Activated naive CD8-positive, alpha-beta T cell (primary cell): ENCODE results near the gene COL18A1.
"Not testable (repeated sequence)": the region's sequence is repeated elsewhere in the genome, so short reads cannot be mapped to it uniquely, and the experiment has no call there.

Experiments used
- H3K27ac Mint-ChIP-seq: one replicate; pipeline ENCODE4 v1.8.0; 2021; ENCODE audit warnings: mixed read lengths
- H3K27me3 Mint-ChIP-seq: one replicate; pipeline ENCODE4 v1.8.0; 2021; ENCODE audit warnings: mixed read lengths
- H3K36me3 Mint-ChIP-seq: one replicate; pipeline ENCODE4 v1.8.0; 2021; ENCODE audit warnings: mixed read lengths
- H3K4me1 Mint-ChIP-seq: one replicate; pipeline ENCODE4 v1.8.0; 2021; ENCODE audit warnings: low read depth, mixed read lengths
- H3K4me3 Mint-ChIP-seq: one replicate; pipeline ENCODE4 v1.8.0; 2021; ENCODE audit warnings: mild to moderate bottlenecking, mixed read lengths
- H3K9me3 Mint-ChIP-seq: one replicate; pipeline ENCODE4 v1.8.0; 2021; ENCODE audit warnings: low read depth, mixed read lengths

The COL18A1 gene

DNA sequence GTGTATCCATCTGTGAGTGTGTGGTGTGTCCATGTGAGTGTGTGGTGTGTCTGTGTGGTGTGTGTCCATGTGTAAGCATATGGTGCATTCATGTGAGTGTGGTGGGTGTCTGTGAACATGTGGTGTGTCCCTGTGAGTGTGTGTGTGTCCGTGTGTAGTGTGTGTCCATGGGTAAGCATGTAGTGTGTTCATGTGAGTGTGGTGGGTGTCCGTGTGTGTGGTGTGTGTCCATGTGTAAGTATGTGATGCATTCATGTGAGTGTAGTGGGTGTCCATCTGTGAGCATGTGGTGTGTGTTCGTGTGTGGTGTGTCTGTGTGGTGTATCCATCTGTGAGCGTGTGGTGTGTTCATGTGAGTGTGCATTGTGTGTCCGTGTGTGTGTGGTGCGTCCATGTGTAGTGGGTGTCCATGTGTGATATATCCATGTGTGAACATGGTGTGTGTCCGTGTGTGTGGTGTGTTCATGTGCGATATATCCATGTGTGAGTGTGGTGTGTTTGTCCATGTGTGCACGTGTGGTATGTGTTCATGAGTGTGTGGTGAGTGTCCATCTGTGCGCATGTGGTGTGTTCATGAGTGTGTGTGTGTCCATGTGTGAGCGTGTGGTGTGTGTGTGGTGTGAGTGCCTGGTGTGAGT, 124.9 kb downstream of the COL18A1 start:
- Mint-ChIP-seq H3K27me3 (no peaks in the 10 kb centered on the region), H3K4me3 (no peak overlapping the region), H3K36me3 (no peaks in the 10 kb centered on the region), H3K9me3 (no peaks in the 10 kb centered on the region), H3K27ac (no peak overlapping the region), H3K4me1 (peaks cover 7% of the 10 kb centered on the region)

DNA sequence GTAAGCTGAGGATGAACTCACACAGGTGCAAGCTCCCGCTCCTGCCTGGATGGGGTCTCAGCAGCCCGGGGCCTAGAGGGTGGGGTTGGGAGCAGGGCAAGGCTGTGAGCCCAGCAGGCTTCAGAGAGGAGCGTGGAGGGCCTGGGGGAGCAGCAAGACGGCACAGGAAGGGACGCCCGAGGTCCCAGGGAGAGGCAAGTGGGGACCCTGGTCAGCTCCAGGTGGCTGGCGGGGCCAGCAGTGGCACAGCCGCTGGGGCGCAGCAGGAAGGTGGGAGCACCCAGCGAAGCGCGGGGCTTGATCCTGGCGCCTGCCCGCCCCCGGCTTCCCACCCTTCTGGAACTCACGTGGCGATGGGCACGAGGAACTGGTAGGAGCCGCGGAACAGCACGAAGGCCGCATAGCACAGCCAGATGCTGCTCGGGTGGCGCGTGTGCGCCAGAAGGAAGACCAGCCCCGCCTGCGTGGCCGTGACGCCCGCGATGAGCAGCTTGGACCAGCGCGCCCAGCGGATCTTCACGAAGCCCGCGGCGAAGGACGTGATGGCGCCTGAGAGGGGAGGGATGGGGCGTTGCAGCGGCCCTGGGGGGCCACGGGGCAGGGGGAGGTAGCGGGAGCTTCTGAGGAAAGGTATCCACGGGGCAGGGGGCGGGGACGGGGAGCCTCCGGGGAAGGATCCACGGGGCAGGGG, 125.6 kb downstream of the COL18A1 start:
- Mint-ChIP-seq H3K27ac (no peak overlapping the region), H3K4me3 (no peak overlapping the region), H3K36me3 (no peaks in the 10 kb centered on the region), H3K9me3 (no peaks in the 10 kb centered on the region), H3K27me3 (no peaks in the 10 kb centered on the region), H3K4me1 (peaks cover 9% of the 10 kb centered on the region)

DNA sequence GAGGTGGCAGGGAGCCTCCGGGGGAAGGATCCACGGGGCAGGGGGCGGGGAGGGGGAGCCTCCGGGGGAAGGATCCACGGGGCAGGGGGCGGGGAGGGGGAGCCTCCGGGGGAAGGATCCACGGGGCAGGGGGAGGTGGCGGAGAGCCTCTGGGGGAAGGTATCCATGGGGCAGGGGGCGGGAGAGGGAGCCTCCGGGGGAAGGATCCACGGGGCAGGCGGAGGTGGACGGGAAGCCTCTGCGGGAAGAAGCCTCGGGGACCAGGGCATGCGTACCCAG, 126.1 kb downstream of the COL18A1 start:
- not testable (repeated sequence) for H3K27ac Mint-ChIP-seq, H3K4me3 Mint-ChIP-seq, H3K27me3 Mint-ChIP-seq, H3K36me3 Mint-ChIP-seq, H3K9me3 Mint-ChIP-seq
- peaks cover 11% of the 10 kb centered on the region for H3K4me1 Mint-ChIP-seq

DNA sequence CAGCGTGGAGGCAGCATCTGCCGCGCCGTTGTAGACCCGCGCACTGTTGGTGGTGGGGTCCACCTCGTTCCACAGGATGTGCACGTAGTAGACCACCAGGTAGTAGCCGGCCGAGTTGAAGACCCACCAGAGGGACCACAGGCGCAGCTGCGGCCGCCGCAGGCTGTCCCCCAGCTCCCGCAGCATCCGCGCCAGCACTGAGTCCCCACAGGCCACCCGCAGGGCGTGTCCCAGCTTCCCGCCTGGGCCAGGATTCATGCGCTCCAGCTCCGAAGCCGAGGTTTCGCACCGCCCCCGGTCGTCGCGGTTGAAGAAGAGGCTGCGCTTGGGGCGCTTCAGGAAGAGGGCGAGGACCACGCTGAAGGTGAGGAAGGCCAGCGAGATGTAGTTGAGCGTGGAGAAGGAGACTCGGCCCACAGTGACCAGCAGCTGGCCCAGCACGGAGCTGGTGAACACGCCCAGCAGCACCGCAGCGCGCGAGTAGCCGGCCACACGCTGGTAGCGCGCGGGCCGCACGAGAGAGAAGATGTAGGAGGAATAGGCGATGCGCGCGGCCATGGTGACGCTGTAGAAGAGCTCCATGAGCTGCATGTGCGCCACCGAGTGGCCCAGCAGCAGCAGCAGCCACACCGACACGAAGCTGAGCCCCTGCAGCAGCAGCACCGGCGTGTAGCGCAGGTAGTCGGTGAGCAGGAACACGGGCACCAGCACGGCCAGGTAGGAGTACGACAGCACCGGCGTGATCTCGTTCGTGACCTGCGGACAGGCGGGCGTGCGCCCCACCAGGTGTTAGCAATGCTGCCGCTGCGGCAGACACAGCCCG, 126.6 kb downstream of the COL18A1 start:
- Mint-ChIP-seq H3K36me3 (no peaks in the 10 kb centered on the region), H3K4me1 (peaks cover 13% of the 10 kb centered on the region), H3K27me3 (no peaks in the 10 kb centered on the region), H3K9me3 (no peaks in the 10 kb centered on the region), H3K27ac (no peak overlapping the region), H3K4me3 (no peak overlapping the region)

DNA sequence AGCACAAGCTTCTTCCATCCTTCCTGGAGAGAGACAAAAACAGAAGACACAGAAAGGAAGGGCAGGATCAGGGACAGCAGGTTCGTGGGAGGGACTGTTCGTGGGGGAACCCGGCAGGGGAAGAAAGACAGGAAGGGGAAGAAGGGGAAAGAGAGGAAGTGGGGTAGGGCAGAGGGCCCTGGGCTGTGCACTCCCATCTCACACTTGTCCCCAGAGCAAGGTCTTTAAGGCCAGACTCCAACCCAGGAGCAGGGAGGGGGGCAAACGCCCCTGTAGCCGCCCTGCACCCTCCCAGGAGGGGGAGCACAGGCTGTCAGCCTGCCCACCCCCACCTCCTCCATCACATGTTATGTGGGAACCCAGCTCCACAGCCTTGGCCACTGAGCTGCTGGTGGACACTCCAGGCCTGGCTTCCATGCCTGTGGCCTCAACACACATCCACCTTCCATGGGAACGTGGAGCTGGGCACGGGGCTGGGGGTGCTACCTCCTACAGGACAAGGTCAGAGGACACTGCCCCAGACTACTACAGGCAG, 127.9 kb downstream of the COL18A1 start:
- Mint-ChIP-seq H3K4me3 (peak overlapping the region; percentile 51), H3K27ac (peak overlapping the region; percentile 78), H3K9me3 (no peaks in the 10 kb centered on the region), H3K4me1 (peaks cover 13% of the 10 kb centered on the region), H3K27me3 (no peaks in the 10 kb centered on the region), H3K36me3 (no peaks in the 10 kb centered on the region)

DNA sequence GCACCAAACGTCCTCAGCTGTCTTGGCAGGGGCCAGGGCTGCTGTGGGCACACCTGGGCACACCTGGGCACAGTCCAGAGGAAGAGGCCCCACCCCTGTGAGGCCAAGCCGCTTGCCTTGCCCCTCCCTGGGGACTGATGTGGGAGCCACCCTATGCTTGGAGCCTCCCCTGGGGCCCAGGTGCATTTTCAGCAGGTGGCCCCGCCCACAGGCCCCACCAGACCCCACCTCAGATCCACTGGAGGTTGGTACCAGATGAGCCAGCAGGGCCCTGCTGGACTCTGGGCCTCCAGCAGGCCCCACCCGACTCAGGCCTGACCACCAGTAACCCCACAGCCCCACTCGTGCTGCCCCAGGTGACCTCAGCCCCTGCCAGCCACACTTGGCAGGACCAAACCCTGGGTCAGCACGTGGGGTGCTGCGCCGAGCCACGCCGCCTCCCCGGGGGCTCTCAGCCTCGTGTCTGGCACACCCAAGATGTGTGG, 128.4 kb downstream of the COL18A1 start:
- H3K36me3 Mint-ChIP-seq, result no peaks in the 10 kb centered on the region
- no peak overlapping the region for H3K27ac Mint-ChIP-seq
- peaks cover 13% of the 10 kb centered on the region for H3K4me1 Mint-ChIP-seq
- no peaks in the 10 kb centered on the region for H3K27me3 Mint-ChIP-seq
- H3K9me3 Mint-ChIP-seq, result no peaks in the 10 kb centered on the region
- H3K4me3 Mint-ChIP-seq, result no peak overlapping the region

DNA sequence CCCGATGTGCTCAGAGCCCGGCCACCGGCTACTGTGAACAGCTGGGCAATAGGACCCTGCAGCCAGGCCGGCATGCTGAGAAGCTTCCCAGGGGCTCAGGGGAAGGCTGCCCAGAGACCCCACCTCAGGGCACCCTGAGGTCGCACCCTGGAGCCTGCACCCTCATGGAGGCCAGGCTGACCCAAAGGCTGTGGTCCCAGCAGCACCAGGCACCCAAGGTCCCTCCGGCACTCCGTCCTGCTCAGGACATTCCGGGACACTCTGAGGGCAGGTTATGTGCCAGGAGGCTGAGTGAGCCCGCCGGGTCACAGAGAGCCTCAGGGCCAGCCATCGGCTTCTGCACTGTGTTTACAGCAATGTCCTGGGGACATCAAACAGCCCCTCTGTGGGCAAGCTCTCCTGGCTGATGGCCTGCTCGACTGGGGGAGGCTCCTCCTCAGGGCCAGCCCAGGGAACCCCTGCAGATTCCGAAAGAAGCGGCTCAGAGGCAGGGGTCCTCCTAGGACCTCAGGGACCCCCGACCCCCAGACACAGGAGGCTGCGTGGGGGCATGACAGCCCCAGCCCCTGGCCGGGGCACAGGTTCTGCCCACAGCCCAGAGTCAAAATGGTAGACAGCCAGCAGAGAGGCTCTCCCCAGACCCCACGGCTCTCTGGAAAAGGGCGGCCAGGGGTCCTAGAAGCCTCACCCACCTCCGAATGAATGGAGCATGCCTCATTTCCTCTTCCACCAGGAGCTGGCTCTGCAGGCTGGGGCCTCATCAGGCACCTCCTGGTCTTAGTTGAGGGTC, 129.1 kb downstream of the COL18A1 start:
- no peak overlapping the region for H3K27ac Mint-ChIP-seq
- no peaks in the 10 kb centered on the region for H3K27me3 Mint-ChIP-seq
- no peaks in the 10 kb centered on the region for H3K9me3 Mint-ChIP-seq
- peaks cover 13% of the 10 kb centered on the region for H3K4me1 Mint-ChIP-seq
- no peak overlapping the region for H3K4me3 Mint-ChIP-seq
- no peaks in the 10 kb centered on the region for H3K36me3 Mint-ChIP-seq

DNA sequence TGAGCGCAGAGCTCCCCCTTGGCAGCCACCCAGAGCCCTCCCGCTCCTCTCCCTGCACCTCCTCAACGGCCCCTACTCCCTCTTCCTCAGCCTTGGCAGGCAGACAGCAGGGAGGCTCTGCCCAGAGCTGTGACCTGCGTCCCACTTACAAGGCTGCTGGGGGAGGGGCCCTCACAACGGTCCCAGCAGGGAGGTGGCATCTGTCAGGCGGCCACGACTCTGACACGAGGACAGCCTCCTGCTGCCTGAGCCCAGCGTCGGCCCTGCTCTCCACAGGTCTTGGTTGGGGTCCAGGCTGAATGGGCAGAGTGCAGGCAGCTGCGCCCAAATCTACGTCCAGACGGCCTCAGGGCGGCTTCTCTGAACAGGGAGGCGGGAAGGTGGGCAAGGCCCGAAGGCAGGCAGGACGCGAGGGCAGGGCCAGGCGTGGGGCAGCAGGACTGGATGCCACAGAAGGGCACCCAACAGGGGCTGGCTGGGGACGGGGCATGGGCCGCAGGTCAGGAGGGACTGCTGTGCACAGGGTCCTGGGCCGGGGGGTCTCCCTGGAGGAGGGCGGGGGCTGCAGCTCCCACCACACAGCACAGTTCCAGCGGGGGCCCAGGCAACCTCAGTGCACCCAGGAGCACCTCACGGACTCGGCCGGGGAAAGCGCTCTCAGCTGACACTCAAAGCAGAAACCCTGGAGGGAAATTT, 129.8 kb downstream of the COL18A1 start:
- H3K9me3 Mint-ChIP-seq, result no peaks in the 10 kb centered on the region
- H3K4me3 Mint-ChIP-seq, result no peak overlapping the region
- no peak overlapping the region for H3K27ac Mint-ChIP-seq
- H3K36me3 Mint-ChIP-seq, result no peaks in the 10 kb centered on the region
- H3K27me3 Mint-ChIP-seq, result no peaks in the 10 kb centered on the region
- peaks cover 13% of the 10 kb centered on the region for H3K4me1 Mint-ChIP-seq

DNA sequence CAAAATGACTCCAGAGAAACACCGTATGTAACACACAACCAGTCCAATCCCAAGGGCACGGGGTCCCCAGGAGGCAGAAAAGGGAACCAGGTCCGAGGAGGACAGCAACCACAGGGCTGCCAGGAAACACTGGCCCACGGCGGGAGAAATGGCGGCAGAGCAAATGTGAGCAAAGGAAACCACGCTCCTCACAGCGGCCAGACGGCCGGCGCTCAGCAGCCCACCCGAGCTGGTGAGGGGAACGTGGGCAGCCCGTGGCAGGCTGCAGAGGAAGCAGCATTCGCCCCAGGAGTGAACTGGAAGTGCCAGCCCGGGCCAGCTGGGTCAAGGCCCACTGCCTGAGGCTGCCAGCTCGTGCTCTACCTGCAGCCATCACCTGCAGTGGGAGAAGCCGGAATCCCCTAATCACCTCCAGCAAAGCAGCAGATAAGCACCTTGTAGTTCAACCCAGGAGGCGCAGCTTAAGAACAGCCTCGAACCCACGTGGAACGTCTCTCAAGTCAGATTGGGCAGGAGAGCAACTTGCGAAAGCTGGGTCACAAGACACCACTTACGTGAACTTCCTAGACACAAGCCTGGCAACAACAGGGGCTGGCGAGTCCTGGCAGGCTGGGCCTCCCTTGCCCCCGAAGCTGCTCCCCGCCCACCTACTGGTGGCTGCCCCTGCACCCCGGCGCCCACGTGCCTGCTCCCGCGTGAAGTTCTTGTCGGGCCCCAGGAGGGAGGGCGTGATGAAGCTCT, 130.5 kb downstream of the COL18A1 start:
- Mint-ChIP-seq H3K36me3 (no peaks in the 10 kb centered on the region), H3K4me1 (peaks cover 14% of the 10 kb centered on the region), H3K9me3 (no peaks in the 10 kb centered on the region), H3K27me3 (no peaks in the 10 kb centered on the region), H3K4me3 (no peak overlapping the region), H3K27ac (no peak overlapping the region)

DNA sequence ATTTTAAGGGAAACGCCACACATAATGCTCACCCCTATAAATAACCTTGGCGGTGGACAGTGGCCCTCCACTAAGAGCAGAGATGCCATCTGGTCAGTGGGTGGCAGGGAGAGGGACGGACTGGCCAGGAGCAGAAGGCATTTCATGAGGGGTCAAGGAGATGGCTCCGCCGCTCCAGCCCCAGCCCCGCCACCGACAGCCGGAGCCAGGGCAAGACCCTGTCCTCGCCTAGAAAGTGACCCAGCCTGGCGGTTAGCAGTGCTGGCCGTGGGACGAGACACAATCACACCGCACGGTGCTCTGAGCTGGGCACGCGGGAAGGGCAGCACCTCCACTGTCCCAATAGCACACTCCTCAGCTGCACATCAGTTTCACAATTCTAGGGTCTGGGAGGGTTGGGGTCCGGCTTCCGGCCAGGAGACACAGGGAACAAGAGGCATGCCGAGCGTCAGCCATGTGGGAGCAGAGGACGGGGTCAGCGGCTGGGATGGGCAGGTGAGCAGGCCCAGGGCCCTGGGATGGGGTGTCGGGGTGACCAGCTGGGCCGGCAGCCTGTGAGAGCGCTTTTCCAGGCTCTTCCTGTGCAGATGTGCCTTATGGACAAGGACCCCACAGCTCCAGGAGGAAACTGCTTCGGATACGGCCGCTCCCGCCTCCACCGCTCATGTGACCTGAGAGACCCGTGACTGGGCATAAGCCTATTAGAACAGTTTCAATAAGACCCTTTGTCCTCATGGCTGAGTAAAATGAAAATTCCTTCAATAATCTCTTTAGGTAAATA, 131.5 kb downstream of the COL18A1 start:
- Mint-ChIP-seq H3K9me3 (no peaks in the 10 kb centered on the region), H3K36me3 (peaks cover 2% of the 10 kb centered on the region), H3K27me3 (no peaks in the 10 kb centered on the region), H3K4me1 (peaks cover 23% of the 10 kb centered on the region), H3K27ac (no peak overlapping the region), H3K4me3 (peak overlapping the region; percentile 46)

DNA sequence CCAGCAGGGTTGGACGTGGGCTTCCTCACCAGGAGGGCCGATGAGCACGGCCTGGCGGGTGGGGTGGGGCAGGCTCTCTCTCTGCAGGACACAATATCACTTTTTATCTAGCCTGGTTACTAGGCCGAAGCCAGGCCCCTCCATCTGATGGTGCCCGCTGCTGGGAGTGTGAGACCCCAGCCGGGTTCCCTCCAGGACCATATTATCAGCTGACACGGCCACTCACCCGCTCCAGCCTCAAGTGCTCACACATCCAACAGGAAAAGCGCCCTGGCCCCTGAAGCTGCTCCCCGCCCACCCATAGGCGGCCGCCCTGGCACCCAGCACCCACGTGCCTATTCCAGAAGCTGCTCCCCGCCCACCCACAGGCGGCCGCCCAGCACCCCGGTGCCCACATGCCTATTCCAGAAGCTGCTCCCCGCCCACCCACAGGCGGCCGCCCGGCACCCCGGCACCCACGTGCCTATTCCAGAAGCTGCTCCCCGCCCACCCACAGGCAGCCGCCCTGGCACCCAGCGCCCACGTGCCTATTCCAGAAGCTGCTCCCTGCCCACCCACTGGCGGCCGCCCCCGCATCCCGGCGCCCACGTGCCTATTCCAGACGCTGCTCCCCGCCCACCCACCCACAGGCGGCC, 132.3 kb downstream of the COL18A1 start:
- Mint-ChIP-seq H3K4me1 (peaks cover 23% of the 10 kb centered on the region), H3K4me3 (no peak overlapping the region), H3K9me3 (no peaks in the 10 kb centered on the region), H3K36me3 (peaks cover 2% of the 10 kb centered on the region), H3K27ac (no peak overlapping the region), H3K27me3 (no peaks in the 10 kb centered on the region)

DNA sequence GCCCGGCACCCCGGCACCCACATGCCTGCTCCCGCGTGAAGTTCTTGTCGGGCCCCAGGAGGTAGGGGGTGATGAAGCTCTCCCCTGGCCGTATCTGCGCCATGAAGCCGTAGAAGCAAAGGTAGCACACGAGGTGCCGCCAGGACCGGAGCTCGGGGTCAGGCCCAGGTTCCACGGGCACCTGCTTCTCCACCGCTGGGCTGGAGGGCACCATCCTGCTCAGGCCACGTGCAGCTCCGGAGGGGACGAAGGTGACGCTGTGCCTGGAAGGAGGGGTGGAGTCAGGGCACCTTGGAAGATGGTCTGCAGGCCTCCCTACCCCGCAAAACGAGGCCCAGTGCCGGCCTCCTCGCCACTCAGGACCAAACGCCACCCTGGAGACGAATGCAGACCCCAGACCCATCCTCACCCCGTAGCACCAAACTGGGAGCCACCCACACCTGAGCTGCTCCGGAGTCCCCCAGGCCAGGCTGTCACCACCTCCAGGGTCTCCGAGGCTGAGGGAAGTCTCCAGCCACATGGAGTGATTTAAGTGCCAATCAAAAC, 132.9 kb downstream of the COL18A1 start:
- no peaks in the 10 kb centered on the region for H3K9me3 Mint-ChIP-seq
- H3K36me3 Mint-ChIP-seq, result peaks cover 2% of the 10 kb centered on the region
- no peak overlapping the region for H3K27ac Mint-ChIP-seq

More for the DNA sequence above, 132.9 kb downstream of the COL18A1 start:
- H3K4me1 Mint-ChIP-seq, result peaks cover 21% of the 10 kb centered on the region
- H3K4me3 Mint-ChIP-seq, result no peak overlapping the region
- no peaks in the 10 kb centered on the region for H3K27me3 Mint-ChIP-seq
